ENCODE results near the gene RAPGEF2. TPM values are rescaled to one million over a fixed set of nuclear protein-coding genes. Genes with fewer than 3 reads are reported as not detected.

The RAPGEF2 gene
- total and polyA plus RNA-seq, 7 donors: 4.6 to 35.2 (median 20.4) TPM

DNA sequence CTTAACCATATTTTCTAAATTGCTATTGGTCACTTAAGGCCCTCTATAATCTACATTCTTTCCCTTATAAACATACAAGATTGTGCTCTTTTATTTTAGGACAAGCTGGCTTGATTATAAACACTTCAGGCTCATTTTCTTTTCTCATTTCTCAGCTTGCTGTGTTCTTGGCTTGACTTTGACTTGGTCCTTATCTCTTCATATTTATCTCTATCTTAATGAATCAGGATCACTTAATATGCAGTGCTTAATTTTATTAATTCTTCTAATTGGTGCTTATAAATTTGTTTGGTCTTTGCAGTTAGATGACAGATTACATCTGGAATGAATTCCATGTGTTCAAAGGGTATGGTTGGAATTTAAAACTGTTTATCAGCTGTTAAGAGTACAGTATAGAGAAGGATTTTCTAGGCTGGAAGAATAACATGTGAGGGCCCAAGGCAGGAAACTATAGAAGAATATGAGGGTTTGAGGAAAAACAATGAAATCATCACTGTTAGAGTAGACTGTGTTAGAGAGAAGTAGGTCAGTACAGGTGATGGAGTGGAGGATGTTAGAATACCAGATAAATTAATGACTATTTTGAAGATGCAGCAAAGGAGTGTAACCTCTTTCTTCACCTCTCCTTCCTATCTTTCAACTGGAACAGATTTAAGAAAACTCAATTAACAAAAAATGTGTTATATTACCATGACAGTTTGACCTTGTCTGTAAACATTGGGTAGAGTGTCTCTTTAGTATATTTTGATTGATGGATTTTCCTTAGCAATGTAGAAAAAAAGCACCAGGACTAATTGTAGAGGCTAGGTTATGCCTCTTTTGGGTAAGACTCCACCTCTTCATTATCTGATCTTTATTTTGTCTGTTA lies 169.6 kb downstream of the RAPGEF2 start:
- H3K36me3 ChIP-seq (ENCODE audit: insufficient read depth in 1 of 2, low read depth in 1 of 2): no peaks in the 10 kb centered on the region
- peaks cover 58% of the 10 kb centered on the region for H3K4me1 ChIP-seq
- no peak overlapping the region for H3K27ac ChIP-seq
- intact Hi-C loops (cut with DNase I): no loop called here
- DNase-seq: no peak
- H3K9me3 ChIP-seq: no peaks in the 10 kb centered on the region
- H3K27me3 ChIP-seq (ENCODE audit: insufficient read depth in 3 of 3, low read length in 2 of 3): no peaks in the 10 kb centered on the region
- TF ChIP-seq, protein P1, sequence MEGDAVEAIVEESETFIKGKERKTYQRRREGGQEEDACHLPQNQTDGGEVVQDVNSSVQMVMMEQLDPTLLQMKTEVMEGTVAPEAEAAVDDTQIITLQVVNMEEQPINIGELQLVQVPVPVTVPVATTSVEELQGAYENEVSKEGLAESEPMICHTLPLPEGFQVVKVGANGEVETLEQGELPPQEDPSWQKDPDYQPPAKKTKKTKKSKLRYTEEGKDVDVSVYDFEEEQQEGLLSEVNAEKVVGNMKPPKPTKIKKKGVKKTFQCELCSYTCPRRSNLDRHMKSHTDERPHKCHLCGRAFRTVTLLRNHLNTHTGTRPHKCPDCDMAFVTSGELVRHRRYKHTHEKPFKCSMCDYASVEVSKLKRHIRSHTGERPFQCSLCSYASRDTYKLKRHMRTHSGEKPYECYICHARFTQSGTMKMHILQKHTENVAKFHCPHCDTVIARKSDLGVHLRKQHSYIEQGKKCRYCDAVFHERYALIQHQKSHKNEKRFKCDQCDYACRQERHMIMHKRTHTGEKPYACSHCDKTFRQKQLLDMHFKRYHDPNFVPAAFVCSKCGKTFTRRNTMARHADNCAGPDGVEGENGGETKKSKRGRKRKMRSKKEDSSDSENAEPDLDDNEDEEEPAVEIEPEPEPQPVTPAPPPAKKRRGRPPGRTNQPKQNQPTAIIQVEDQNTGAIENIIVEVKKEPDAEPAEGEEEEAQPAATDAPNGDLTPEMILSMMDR (IDR thresholded peaks at IDR 0.05): no peak
- no peak overlapping the region for H3K4me3 ChIP-seq
- ATAC-seq: no peak

DNA sequence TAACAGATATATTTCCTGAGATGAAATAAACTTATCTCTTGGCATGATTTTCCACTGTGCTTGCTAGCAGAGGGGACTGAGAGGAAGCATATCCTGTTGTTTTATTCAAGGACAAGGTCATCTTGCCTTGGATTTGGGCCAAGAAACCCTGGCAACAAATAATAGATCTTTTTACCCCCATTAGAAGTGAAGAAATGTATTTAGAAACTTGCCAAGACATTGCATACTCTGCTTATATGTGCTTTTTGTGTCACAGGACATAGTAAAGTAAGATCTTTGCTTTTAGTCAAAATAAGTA lies 170.2 kb downstream of the RAPGEF2 start:
- ATAC-seq (no peak), DNase-seq (no peak)
- TF ChIP-seq, protein P1 (IDR thresholded peaks at IDR 0.05): no peak
- peaks cover 54% of the 10 kb centered on the region for H3K4me1 ChIP-seq
- H3K36me3 ChIP-seq (ENCODE audit: insufficient read depth in 1 of 2, low read depth in 1 of 2): no peaks in the 10 kb centered on the region
- H3K27me3 ChIP-seq (ENCODE audit: insufficient read depth in 3 of 3, low read length in 2 of 3): no peaks in the 10 kb centered on the region
- no peaks in the 10 kb centered on the region for H3K9me3 ChIP-seq
- peak overlapping the region; percentile 44 for H3K27ac ChIP-seq
- intact Hi-C loops (cut with DNase I): no loop called here
- H3K4me3 ChIP-seq: no peak overlapping the region

DNA sequence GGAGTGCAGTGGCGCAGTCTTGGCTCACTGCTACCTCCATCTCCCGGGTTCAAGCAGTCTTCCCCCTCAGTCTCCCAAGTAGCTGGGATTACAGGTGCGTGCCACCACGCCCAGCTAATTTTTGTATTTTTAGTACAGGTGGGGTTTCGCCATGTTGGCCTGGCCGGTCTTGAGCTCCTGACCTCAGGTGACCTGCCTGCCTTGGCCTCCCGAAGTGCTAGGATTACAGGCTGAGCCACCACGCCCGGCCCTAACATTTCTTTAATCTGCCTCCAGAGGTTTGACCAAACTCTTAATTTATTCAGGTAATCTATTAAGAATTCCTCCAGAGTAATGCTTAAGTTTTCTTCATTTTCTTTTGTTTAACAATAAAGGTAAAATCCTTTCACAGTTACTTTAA lies 171.0 kb downstream of the RAPGEF2 start:
- ATAC-seq (peak in 2 of 4 donors; percentile 61 to 63), DNase-seq (no peak)
- Histone ChIP-seq H3K36me3 (ENCODE audit: insufficient read depth in 1 of 2, low read depth in 1 of 2) (no peaks in the 10 kb centered on the region), H3K4me3 (no peak overlapping the region), H3K27me3 (ENCODE audit: insufficient read depth in 3 of 3, low read length in 2 of 3) (no peaks in the 10 kb centered on the region), H3K4me1 (peaks cover 46% of the 10 kb centered on the region), H3K27ac (peak overlapping the region; percentile 44), H3K9me3 (no peaks in the 10 kb centered on the region)
- TF ChIP-seq, protein P1 (IDR thresholded peaks at IDR 0.05): no peak
- intact Hi-C loops (cut with DNase I): no loop called here
- WGBS, 3 donors: 31 to 56% (median 36%) methylated on average over 9 of the region's 9 CpGs

DNA sequence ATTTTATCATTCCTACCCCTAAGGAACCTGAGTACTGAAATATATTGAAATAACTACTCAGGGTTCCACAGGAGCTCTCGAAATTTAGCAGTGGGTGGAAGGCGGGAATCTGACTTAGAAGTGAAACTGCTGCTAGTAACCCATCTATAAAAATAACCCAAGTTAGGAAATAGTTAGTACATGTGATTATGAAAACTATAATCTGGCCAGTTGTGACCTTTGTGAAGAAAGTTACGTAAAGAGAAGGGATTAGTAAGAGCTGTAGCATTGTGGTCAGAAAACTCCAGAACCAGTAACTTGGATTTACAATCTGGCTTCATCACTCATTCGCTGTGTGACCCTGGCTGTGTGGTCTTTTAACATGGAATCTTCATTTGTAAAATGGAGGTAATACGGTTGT lies 175.5 kb downstream of the RAPGEF2 start:
- TF ChIP-seq, protein P1 (IDR thresholded peaks at IDR 0.05): no peak
- ATAC-seq: peak in 2 of 4 donors; percentile 30 to 36
- intact Hi-C loops (cut with DNase I): no loop called here

DNA sequence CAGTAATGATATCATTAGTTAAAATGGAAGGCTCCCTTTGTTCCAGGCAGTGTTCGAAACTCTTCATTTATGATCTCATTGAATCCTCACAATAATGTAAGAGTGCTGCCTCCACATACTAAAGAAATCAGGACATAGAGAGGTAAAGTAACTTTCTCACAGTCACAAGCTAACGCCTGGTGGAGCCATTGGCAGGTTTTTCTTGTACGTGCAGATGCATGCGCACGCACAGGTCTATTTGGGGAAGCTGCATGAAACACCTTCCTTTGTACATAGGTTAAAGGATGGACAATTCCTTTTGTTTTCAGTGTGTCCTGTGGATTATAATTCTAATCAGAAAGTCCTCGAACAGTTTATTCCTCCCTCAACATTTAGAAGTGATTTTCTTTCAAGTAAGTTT lies 176.2 kb downstream of the RAPGEF2 start:
- ATAC-seq (peak in 3 of 4 donors; percentile 44 to 69 (median 61)), DNase-seq (no peak)
- Histone ChIP-seq H3K4me1 (peaks cover 38% of the 10 kb centered on the region), H3K36me3 (ENCODE audit: insufficient read depth in 1 of 2, low read depth in 1 of 2) (no peaks in the 10 kb centered on the region), H3K4me3 (no peak overlapping the region), H3K9me3 (no peaks in the 10 kb centered on the region), H3K27ac (peak overlapping the region; percentile 18), H3K27me3 (ENCODE audit: insufficient read depth in 3 of 3, low read length in 2 of 3) (no peaks in the 10 kb centered on the region)
- TF ChIP-seq, protein P1 (IDR thresholded peaks at IDR 0.05): no peak
- WGBS, 3 donors: 76 to 92% (median 82%) methylated on average over 6 of the region's 6 CpGs
- intact Hi-C loops (cut with DNase I): no loop called here

More for the DNA sequence above, 175.5 kb downstream of the RAPGEF2 start:
- H3K4me1 ChIP-seq: peaks cover 38% of the 10 kb centered on the region
- DNase-seq: no peak
- no peaks in the 10 kb centered on the region for H3K27me3 ChIP-seq (ENCODE audit: insufficient read depth in 3 of 3, low read length in 2 of 3)
- H3K36me3 ChIP-seq (ENCODE audit: insufficient read depth in 1 of 2, low read depth in 1 of 2): no peaks in the 10 kb centered on the region
- H3K9me3 ChIP-seq: no peaks in the 10 kb centered on the region
- no peak overlapping the region for H3K4me3 ChIP-seq
- 91 to 93% (median 93%) methylated on average over 5 of the region's 5 CpGs for WGBS, 3 donors
- H3K27ac ChIP-seq: peak overlapping the region; percentile 7
